Globus pallidus (tissue), 1 donor: ENCODE data around the gene MLLT11.
A peak's percentile ranks its signal among the peaks of the same experiment; 100 is the strongest.
"Not testable (repeated sequence)": the region's sequence is repeated elsewhere in the genome, so short reads cannot be mapped to it uniquely, and the experiment has no call there.

Experiments used
- DNase-seq: peaks from one replicate; pipeline ENCODE4 v3.0.0-alpha.2; 2015; ENCODE audit warnings: low spot score

The MLLT11 gene

GRCh38 chr1:151056149-151056548 lies 4.0 kb upstream of the MLLT11 start:
- no peak for DNase-seq

- DNase-seq, result peak; percentile 49
Observed at GRCh38 chr1:151058692-151059091, 1.5 kb upstream of the MLLT11 start.

- peak; percentile 81 for DNase-seq
Observed at GRCh38 chr1:151059109-151060006, 839 bp upstream of the MLLT11 start, which contains the start of gene CDC42SE1. TSS of gene CDC42SE1 (minus strand) at chr1:151059622. CDS start at chr1:151055730, 3,892 bp downstream.

- no peak for DNase-seq
Observed at GRCh38 chr1:151060657-151061421, 642 bp downstream of the MLLT11 start.

- DNase-seq, result no peak
Observed at GRCh38 chr1:151061704-151062103, 1.5 kb downstream of the MLLT11 start.

- DNase-seq, result no peak
Observed at GRCh38 chr1:151062741-151063371, 2.7 kb downstream of the MLLT11 start.

- DNase-seq, result no peak
Observed at GRCh38 chr1:151065089-151065645, 5.0 kb downstream of the MLLT11 start.

- no peak for DNase-seq
Observed at GRCh38 chr1:151067185-151067584, 7.0 kb downstream of the MLLT11 start.

GRCh38 chr1:151069103-151069486 lies 8.9 kb downstream of the MLLT11 start:
- DNase-seq, result no peak

GRCh38 chr1:151070474-151071276 lies 10.5 kb downstream of the MLLT11 start, which contains the start of gene GABPB2:
TSS of gene GABPB2 (plus strand) at chr1:151070761. CDS start at chr1:151088190, 17,429 bp downstream.
- DNase-seq, result peak; percentile 93

- DNase-seq, result no peak
Observed at GRCh38 chr1:151072224-151072623, 12.0 kb downstream of the MLLT11 start.

GRCh38 chr1:151085953-151086559 lies 25.9 kb downstream of the MLLT11 start:
- DNase-seq, result no peak

- not testable (repeated sequence) for DNase-seq
Observed at GRCh38 chr1:151097426-151097825, 37.2 kb downstream of the MLLT11 start.

GRCh38 chr1:151098126-151098525 lies 37.9 kb downstream of the MLLT11 start:
- no peak for DNase-seq

- no peak for DNase-seq
Observed at GRCh38 chr1:151104630-151105029, 44.4 kb downstream of the MLLT11 start.

- no peak for DNase-seq
Observed at GRCh38 chr1:151106894-151107293, 46.7 kb downstream of the MLLT11 start.

- DNase-seq, result no peak
Observed at GRCh38 chr1:151108331-151108730, 48.1 kb downstream of the MLLT11 start.

- no peak for DNase-seq
Observed at GRCh38 chr1:151113877-151114276, 53.7 kb downstream of the MLLT11 start.
